NCI-H1092 treated with DMSO at 0.1 percent for 48 hours (cell line): ENCODE results near the gene CHCHD3.

Experiments used
- DNase-seq: peaks from one replicate; lab custom pipeline; 2025; lab: John Stamatoyannopoulos, UW

CHCHD3 gene

DNA sequence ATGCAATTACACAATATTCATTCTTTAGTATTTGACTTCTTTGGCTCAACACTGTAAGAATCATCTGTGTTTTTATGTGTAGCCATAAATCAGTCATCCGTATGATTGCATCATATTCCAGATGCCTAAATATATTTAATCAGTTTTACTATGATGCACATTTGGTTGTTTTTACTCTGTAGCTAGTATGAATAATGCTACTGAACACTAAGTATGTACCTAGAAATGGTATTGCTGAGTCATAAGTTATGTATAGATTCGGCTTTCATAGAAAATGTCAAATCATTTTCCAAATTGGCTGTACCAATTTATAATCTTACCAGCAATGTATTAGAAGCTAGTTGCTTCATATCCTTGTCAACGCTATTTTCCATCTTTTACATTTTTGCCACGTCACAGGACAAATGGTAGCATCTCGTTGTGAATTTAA, 308.3 kb downstream of the CHCHD3 start:
- no peak for DNase-seq

DNA sequence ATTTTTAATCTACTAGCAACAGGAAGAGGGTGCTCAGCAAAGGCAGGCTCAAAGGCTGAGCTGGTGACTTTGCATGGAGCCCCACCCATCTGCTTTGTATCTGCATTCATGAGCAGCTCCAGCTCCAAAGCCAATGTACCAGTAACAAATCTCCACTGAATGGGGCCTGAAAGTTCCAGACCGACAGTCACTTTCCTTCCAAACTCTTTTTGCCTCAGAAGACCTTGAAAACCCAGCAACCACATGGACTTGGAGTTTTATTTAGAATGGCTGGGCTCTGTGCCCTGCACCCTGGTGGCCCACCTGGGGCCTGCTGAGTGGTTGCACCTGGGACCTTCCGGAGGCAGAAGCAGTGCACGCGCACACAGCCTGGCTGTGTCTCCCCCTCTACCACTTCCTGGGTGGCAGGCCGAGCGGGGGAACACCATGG, 310.6 kb downstream of the CHCHD3 start:
- DNase-seq = no peak

DNA sequence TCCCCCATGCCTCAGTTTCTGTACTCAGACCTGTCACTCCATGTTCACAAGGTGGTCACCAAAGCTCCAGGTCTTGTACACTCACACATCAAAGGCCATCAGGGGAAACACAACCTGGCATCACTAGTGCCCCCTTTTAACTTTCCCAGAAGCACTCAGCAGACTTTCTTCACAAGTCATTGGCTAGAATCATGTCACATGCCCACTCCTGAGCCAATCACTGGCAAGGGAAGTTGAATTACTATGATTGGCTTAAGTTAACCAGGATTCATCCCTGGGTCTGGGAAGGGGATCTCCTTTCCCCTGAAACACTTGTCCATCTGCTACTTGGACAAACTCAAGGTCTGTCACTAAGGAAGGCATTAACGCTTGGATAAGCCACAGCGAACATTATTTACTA, 311.8 kb downstream of the CHCHD3 start:
- no peak for DNase-seq

DNA sequence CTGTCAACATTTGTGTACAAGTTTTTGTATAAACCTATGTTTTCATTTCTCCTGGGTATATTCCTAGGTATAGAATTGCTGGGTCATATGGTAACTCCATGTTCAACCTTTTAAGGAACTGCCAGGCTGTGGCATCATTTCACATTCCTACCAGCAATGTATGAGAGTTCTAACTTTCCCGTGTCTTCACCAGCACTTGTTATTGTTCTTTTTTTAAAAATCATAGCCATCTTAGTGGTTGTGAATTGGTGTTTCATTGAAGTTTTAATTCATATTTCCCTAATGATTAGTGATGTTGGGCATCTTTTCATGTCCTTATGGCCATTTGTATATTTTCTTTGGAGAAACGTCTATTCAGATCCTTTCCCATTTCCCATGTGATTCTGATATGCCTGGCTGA, 312.6 kb downstream of the CHCHD3 start:
- no peak for DNase-seq

- no peak for DNase-seq
Observed at GRCh38 chr7:132768099-132768498, 313.8 kb downstream of the CHCHD3 start.

GRCh38 chr7:132767378-132767777, 314.5 kb downstream of the CHCHD3 start:
- no peak for DNase-seq

- no peak for DNase-seq
Observed at GRCh38 chr7:132766660-132767059, 315.2 kb downstream of the CHCHD3 start.

GRCh38 chr7:132765861-132766260, 316.0 kb downstream of the CHCHD3 start:
- no peak for DNase-seq

- DNase-seq = no peak
Observed at GRCh38 chr7:132764762-132765161, 317.1 kb downstream of the CHCHD3 start.

- DNase-seq = no peak
Observed at GRCh38 chr7:132760866-132761265, 321.0 kb downstream of the CHCHD3 start.

GRCh38 chr7:132760244-132760623, 321.7 kb downstream of the CHCHD3 start:
- DNase-seq = no peak

DNA sequence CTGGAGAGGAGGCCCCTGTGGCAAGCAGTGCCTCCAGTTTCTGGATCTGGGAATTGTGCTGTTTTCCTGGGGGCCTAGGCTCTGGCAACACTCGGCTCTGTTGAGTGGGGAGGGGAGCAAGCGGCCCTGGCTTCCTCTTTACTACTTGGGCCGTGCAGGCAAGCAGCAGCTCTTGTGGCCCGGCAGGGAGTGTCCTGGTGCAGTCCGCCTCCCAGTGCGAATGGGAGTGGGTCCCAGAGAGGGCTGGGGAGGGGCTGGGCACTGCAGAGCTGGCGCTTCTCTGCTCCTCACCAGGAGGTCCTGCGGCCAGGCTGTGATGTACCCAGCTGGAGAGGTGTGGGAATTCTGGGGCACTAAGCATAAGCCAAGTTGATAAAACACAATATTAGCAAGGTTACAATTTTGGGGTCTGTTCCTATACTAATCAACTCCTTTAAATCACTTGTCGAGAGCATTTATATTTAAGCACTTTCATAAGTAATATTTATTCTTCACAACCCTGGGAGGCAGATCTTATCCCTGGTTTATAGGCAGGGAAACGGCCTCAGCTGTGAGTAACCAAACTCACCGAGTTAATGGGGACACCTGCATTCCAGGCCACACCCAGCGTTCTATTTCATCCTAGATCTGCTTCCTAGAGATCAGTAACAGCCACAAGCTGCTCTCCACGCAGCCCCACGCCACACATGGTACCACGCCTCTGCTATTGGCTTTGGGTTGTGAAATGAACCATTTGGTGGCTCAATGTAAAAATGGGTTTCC, 322.2 kb downstream of the CHCHD3 start:
- no peak for DNase-seq

- DNase-seq = no peak
Observed at GRCh38 chr7:132758986-132759385, 322.9 kb downstream of the CHCHD3 start.

DNA sequence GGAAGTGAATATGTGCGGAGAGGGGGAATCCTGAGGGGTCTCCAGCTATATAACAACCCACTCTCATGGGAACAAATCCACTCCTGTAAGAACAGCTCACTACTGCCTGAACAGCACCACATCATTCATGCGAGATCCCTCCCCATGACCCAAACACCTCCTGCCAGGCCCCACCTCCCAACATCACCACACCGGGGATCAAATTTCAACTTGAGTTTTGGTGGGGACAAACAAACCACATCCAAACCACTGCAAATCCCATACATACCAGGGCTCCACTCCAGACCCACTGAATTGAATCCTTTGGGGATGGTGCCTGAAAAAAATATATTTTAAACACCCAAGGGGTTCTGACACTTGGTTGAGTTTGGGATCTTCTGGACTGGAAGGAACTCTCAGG, 324.1 kb downstream of the CHCHD3 start:
- DNase-seq = no peak

GRCh38 chr7:132756484-132756990, 325.4 kb downstream of the CHCHD3 start:
- no peak for DNase-seq

- DNase-seq = peak; percentile 32
Observed at GRCh38 chr7:132755538-132756483, 326.1 kb downstream of the CHCHD3 start.

DNA sequence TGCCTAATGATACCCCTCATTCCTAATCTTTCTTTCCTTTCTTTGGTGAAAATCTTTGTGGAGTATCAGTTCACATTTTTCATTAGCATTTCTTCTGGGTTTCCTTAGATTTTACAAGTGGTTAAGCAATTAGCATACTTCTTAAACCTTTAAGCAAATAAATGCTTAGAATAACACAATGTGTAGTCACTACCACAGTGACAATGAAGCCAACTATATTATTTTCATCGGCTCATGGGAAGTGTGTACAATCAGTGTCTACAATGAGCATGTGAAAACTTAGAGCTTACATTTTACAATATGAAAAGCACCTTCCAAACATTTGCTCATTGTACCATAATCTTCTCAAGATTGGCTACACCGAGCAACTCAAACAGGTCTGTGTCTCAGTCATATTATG, 329.5 kb downstream of the CHCHD3 start:
- DNase-seq = no peak

DNA sequence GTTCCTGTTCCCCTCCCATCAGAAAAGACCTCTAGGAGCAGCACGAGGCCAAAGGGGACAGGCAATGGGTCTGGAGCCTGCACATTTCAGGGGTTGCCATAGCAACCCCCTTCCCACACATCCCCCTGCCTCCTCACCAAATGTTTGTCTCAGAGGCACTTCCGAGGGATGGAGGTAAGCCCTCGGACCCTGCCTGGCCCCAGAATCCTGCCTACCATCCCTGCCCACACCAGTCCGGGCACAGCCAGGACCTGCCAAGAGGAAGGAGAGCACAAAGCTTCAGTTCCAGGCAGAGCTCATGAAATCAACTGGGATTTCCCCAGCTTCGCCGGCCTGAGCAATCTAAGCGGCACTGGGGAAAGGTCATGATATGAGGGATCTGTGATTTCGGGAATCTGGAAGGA, 330.6 kb downstream of the CHCHD3 start:
- DNase-seq = no peak

DNA sequence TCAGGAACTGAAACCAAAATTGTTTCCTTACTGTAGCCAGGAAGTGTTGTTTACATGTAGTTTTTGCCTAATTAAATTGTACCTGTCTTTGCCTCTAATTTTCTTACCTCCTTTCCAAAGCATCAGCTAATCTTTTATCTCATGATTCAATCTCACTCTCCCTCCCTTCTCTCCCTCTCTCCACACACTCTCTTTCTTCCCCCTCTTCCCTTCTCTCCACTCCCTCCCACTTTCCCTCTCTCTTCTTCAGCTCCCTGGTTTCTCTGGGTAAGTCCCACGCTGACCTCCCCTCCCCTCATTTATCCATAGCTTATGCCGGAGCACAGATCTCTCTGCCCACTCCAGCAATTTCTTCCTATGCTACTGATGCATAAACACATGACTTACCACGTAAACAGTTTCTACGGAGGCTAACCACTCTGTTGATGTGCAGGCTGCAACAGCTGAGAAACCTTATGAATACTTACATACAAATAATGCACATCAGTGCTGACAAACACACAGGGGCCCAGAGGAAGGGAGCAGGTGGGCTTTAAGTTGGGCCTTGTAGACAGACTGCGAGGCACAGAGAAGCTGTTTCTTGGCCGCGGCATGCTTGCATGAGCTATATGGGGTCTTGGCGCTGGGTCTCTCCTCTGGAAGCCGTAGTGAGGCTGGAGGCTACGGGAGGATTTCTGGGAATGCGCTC, 331.2 kb downstream of the CHCHD3 start:
- DNase-seq = no peak

GRCh38 chr7:132750096-132750495, 331.8 kb downstream of the CHCHD3 start:
- no peak for DNase-seq

DNA sequence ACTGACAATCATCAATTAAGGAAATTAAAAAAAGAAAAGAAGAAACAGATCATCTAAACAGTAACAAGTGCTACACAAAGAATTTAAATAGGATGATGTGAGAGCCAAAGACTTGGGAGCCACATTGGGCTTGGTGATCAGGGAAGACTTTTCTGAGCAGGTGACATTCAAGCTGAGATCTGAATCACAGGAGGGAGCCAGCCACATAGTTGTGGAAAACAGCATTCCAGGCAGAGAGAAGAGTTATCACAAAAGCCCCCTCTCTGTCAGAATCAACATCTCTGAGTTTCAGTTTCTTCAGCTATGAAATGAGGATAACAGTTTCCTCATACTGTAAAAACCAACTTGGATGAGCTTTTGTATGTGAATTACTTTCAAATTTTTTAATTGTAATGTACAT, 336.4 kb downstream of the CHCHD3 start:
- DNase-seq = no peak

GRCh38 chr7:132743974-132744373, 337.9 kb downstream of the CHCHD3 start:
- no peak for DNase-seq
